HepG2 (cell line): Measurements from ENCODE around the gene MT1G. TPM values are rescaled to one million over a fixed set of nuclear protein-coding genes. Genes with fewer than 3 reads are reported as not detected.

ENCODE experiments used
- ATAC-seq: fragments of 200-7000 bp; cut with Tn5 transposase; 3 replicates; pipeline ENCODE4 v1.9.1; 2020; ENCODE audit warnings: mild to moderate bottlenecking, moderate library complexity
- BruUV-seq: library from RNA; stranded (reverse); fragments of 400-500 nt; replicated peaks from 2 replicates; lab custom pipeline; 2021; lab: Mats Ljungman, UMichigan
- CTCF ChIA-PET: fragments of 300-600 bp; formaldehyde crosslinking; extraction: SDS; loops from one replicate; lab custom pipeline; 2021; ENCODE audit warnings: low total read pairs, inconsistent platforms, low intra/inter-chr PET ratio; lab: Yijun Ruan, JAX
- POLR2A ChIA-PET: fragments of 350-600 bp; sonication (Branson Sonifier 250); formaldehyde crosslinking; loops from one replicate; lab custom pipeline; 2020; ENCODE audit warnings: antibody characterized with exemption, inconsistent platforms; lab: Yijun Ruan, JAX
- DNase-seq: peaks from one replicate; pipeline ENCODE4 v3.0.0-alpha.2; 2015; ENCODE audit warnings: low spot score
- FAIRE-seq: peaks from 3 replicates; lab custom pipeline; 2011; peaks lifted over from hg19 to GRCh38; lab: Jason Lieb, UNC
- H2AFZ ChIP-seq: one replicate; pipeline ENCODE4 v1.6.1; 2011; ENCODE audit warnings: low read length, inconsistent platforms
- H3K27ac ChIP-seq: fragments of 300-600 bp; 3 replicates; pipeline ENCODE4 v1.8.0; 2011; ENCODE audit warnings: mixed run types, mild to moderate bottlenecking, mixed read lengths, low read length, inconsistent platforms; ENCODE audit not compliant: insufficient read depth; ENCODE audit errors: extremely low read length
- H3K27me3 ChIP-seq, 2 experiments: fragments of 200-600 bp in 1 of 2; 2 replicates in 1 of 2; 3 replicates in 1 of 2; pipeline versions ENCODE4 v1.6.0 to v1.8.0; 2011; ENCODE audit warnings: low read length in 2 of 2, mild to moderate bottlenecking in 2 of 2, moderate library complexity in 2 of 2, inconsistent platforms in 1 of 2; ENCODE audit not compliant: insufficient read depth in 2 of 2, control insufficient read depth in 1 of 2
- H3K36me3 ChIP-seq, 2 experiments: fragments of 200-600 bp in 1 of 2; replicated peaks in 1 of 2; 2 replicates in 1 of 2; 3 replicates in 1 of 2; pipeline versions ENCODE4 v1.5.1 to v1.8.0; 2011; ENCODE audit warnings: low read length in 2 of 2, inconsistent platforms in 1 of 2; ENCODE audit not compliant: insufficient read depth in 2 of 2, control insufficient read depth in 1 of 2
- H3K4me1 ChIP-seq: 2 replicates; pipeline ENCODE4 v1.5.1; 2012; ENCODE audit warnings: low read length, inconsistent platforms; ENCODE audit not compliant: insufficient read depth
- H3K4me2 ChIP-seq: 2 replicates; pipeline ENCODE4 v1.6.0; 2011; ENCODE audit warnings: low read depth, low read length, inconsistent platforms
- H3K4me3 ChIP-seq, 3 experiments: fragments of 200-600 bp in 1 of 3; sonication (generic), shearing (Covaris generic) in 1 of 3; replicated peaks in 1 of 3; 2 replicates each; pipeline ENCODE4 v1.5.1; 2011 to 2016; ENCODE audit warnings: low read length in 3 of 3, inconsistent platforms in 2 of 3, low read depth in 2 of 3, mild to moderate bottlenecking in 2 of 3, control low read depth in 1 of 3, mixed read lengths in 1 of 3; ENCODE audit not compliant: insufficient read depth in 1 of 3
- H3K79me2 ChIP-seq: one replicate; pipeline ENCODE4 v1.6.1; 2011; ENCODE audit warnings: low read length, inconsistent platforms; ENCODE audit not compliant: insufficient read depth
- H3K9ac ChIP-seq: 2 replicates; pipeline ENCODE4 v1.6.0; 2011; ENCODE audit warnings: mild to moderate bottlenecking, low read depth, low read length, inconsistent platforms; ENCODE audit not compliant: insufficient read depth
- H3K9me3 ChIP-seq: 2 replicates; pipeline ENCODE4 v1.5.1; 2012; ENCODE audit warnings: mild to moderate bottlenecking, low read length
- H4K20me1 ChIP-seq: 2 replicates; pipeline ENCODE4 v1.6.0; 2011; ENCODE audit warnings: inconsistent platforms, mild to moderate bottlenecking, low read length, moderate library complexity; ENCODE audit not compliant: insufficient read depth
- AKAP8 ChIP-seq: sonication (generic); formaldehyde crosslinking; IDR thresholded peaks from 2 replicates; pipeline ENCODE4 v1.5.1; 2020; ENCODE audit warnings: mild to moderate bottlenecking, missing genetic modification reagents
- HMGA1 ChIP-seq: sonication (generic); formaldehyde crosslinking; conservative IDR thresholded peaks from 2 replicates; pipeline ENCODE4 v1.4.0; 2020; ENCODE audit warnings: missing genetic modification reagents
- MYNN ChIP-seq: sonication (generic); formaldehyde crosslinking; IDR thresholded peaks from 2 replicates; pipeline ENCODE4 v1.4.0; 2020; ENCODE audit warnings: mild to moderate bottlenecking, low read depth, missing genetic modification reagents
- PAX8 ChIP-seq: sonication (generic); formaldehyde crosslinking; IDR thresholded peaks from 2 replicates; pipeline ENCODE4 v1.8.0; 2022; ENCODE audit warnings: mild to moderate bottlenecking, missing genetic modification reagents, borderline replicate concordance
- RAD51 ChIP-seq: fragments of 450-650 bp; IDR thresholded peaks from 2 replicates; pipeline ENCODE4 v1.6.1; 2016; ENCODE audit warnings: borderline replicate concordance
- YEATS4 ChIP-seq: sonication (generic); formaldehyde crosslinking; IDR thresholded peaks from 2 replicates; pipeline ENCODE4 v1.4.0; 2020; ENCODE audit warnings: missing genetic modification reagents, borderline replicate concordance
- ZNF574 ChIP-seq: sonication (generic); formaldehyde crosslinking; IDR thresholded peaks from 2 replicates; pipeline ENCODE4 v1.4.0; 2020; ENCODE audit warnings: missing genetic modification reagents
- ZNF720 ChIP-seq: sonication (generic); formaldehyde crosslinking; IDR thresholded peaks from 2 replicates; pipeline ENCODE4 v1.4.0; 2020; ENCODE audit warnings: missing genetic modification reagents
- WGBS: methylation state at CpG from one replicate; pipeline ENCODE4 v1.1.6; 2017; ENCODE audit warnings: low lambda C conversion rate; 5-methylcytosine and 5-hydroxymethylcytosine counted together
- in situ Hi-C: cut with HindIII; loops from 2 replicates; pipeline ENCODE4 v1.10.0; 2017; ENCODE audit warnings: low pct_unique_long_range_greater_than_20kb; ENCODE audit not compliant: extremely low pct_ligation_motif_present
- intact Hi-C: fragments of 100-400 bp; cut with micrococcal nuclease; formaldehyde crosslinking; loops from one replicate; pipeline ENCODE4 v1.10.0; 2022; ENCODE audit not compliant: unreplicated experiment
- polyA plus RNA-seq, 8 experiments: library from polyadenylated mRNA; depleted of rRNA in 3 of 8; stranded (reverse) in 7 of 8; unstranded in 1 of 8; fragments of >200 nt; fragmentation: Illumina TruSeq in 4 of 8; extraction: Trizol in 4 of 8; gene quantifications; 2 replicates each; pipeline versions ENCODE4 v1.2.1 to v1.2.3, GENCODE V29; 2011 to 2016; ENCODE audit warnings: low read depth in 4 of 8, missing spikeins in 1 of 8, mixed read lengths in 1 of 8; ENCODE audit not compliant: insufficient read depth in 1 of 8
- total RNA-seq, 5 experiments: library from RNA; depleted of rRNA; stranded (reverse); fragments of >200 nt; fragmentation: Illumina TruSeq; extraction: Trizol; gene quantifications; 2 replicates each; pipeline ENCODE4 v1.2.3, GENCODE V29; 2016; ENCODE audit warnings: low read depth in 1 of 5
- TF ChIP-seq, protein P1 (sequence below): sonication (generic); formaldehyde crosslinking; IDR thresholded peaks from 2 replicates; pipeline ENCODE4 v1.5.1; 2020; ENCODE audit warnings: mild to moderate bottlenecking, missing genetic modification reagents, borderline replicate concordance
- TF ChIP-seq, protein P2 (sequence below): sonication (generic); formaldehyde crosslinking; IDR thresholded peaks from 2 replicates; pipeline ENCODE4 v1.4.0; 2020; ENCODE audit warnings: missing genetic modification reagents

MT1G gene
- total and polyA plus RNA-seq, 2 of the 13 experiments (the other 11 are each of a cell fraction or from before 2014, with no cell fraction given) = 3.6 to 377 TPM

DNA sequence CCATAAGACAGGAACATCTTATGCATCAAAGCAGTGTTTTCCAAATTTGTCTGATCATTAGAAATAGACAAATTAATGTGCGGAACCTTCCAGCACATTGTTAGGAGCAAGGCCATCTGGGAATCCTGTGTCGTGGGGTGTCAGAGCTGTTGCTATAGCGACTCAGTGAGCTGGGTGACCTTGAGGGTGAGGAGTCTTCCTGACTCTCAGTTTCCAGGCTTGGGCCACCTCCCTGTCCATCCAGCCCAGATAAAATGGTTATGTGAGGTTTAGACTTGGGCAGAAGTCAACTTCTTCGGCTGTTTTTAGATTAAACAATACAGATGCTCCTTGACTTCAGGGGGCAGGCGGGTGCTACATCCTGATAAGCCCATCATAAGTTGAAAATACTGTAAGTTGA is 35.0 kb upstream of the MT1G start:
- no peaks in the 10 kb centered on the region for H3K79me2 ChIP-seq
- H3K4me1 ChIP-seq = peaks cover 9% of the 10 kb centered on the region; the same call in 1 of the 2 replicates
- no peak for DNase-seq
- no TSS peak for BruUV-seq
- ChIA-PET POLR2A (interaction anchor here (1.5 kb wide), 1 partner anchor 94 kb away, joined by 6 read pairs; the partner anchor contains the start of gene MT2A), CTCF (interaction anchor here (0.8 to 2.6 kb wide), 6 partner anchors 29 to 189 kb away, joined by 3 to 36 read pairs (median 18); no protein-coding TSS in a partner anchor)
- intact Hi-C loops = loop anchor here (1.0 to 5.0 kb wide), 7 partner anchors 29 to 371 kb away; partner anchors contain the start of gene MT1F
- no peaks in the 10 kb centered on the region for H4K20me1 ChIP-seq
- no peak overlapping the region for H3K9ac ChIP-seq
- no peak overlapping the region for H2AFZ ChIP-seq
- H3K27ac ChIP-seq = no peak overlapping the region
- H3K27me3 ChIP-seq = peaks cover 2 to 11% of the 10 kb centered on the region in 2 experiments; a peak in 2 of 5 replicates
- H3K9me3 ChIP-seq = no peaks in the 10 kb centered on the region
- WGBS = 28% methylated on average over 5 of the region's 5 CpGs
- H3K4me3 ChIP-seq = no peak overlapping the region
- H3K4me2 ChIP-seq = no peak overlapping the region
- H3K36me3 ChIP-seq = no peaks in the 10 kb centered on the region
- in situ Hi-C loops = loop anchor here (5.0 to 10.0 kb wide), 3 partner anchors 101 to 188 kb away; no protein-coding TSS in a partner anchor
- no peak for FAIRE-seq
- ATAC-seq = no peak
- TF ChIP-seq MYNN (CRISPR knock-in tag) = no peak
- no peak for TF ChIP-seq ZNF574 (CRISPR knock-in tag)
- TF ChIP-seq, protein P1, sequence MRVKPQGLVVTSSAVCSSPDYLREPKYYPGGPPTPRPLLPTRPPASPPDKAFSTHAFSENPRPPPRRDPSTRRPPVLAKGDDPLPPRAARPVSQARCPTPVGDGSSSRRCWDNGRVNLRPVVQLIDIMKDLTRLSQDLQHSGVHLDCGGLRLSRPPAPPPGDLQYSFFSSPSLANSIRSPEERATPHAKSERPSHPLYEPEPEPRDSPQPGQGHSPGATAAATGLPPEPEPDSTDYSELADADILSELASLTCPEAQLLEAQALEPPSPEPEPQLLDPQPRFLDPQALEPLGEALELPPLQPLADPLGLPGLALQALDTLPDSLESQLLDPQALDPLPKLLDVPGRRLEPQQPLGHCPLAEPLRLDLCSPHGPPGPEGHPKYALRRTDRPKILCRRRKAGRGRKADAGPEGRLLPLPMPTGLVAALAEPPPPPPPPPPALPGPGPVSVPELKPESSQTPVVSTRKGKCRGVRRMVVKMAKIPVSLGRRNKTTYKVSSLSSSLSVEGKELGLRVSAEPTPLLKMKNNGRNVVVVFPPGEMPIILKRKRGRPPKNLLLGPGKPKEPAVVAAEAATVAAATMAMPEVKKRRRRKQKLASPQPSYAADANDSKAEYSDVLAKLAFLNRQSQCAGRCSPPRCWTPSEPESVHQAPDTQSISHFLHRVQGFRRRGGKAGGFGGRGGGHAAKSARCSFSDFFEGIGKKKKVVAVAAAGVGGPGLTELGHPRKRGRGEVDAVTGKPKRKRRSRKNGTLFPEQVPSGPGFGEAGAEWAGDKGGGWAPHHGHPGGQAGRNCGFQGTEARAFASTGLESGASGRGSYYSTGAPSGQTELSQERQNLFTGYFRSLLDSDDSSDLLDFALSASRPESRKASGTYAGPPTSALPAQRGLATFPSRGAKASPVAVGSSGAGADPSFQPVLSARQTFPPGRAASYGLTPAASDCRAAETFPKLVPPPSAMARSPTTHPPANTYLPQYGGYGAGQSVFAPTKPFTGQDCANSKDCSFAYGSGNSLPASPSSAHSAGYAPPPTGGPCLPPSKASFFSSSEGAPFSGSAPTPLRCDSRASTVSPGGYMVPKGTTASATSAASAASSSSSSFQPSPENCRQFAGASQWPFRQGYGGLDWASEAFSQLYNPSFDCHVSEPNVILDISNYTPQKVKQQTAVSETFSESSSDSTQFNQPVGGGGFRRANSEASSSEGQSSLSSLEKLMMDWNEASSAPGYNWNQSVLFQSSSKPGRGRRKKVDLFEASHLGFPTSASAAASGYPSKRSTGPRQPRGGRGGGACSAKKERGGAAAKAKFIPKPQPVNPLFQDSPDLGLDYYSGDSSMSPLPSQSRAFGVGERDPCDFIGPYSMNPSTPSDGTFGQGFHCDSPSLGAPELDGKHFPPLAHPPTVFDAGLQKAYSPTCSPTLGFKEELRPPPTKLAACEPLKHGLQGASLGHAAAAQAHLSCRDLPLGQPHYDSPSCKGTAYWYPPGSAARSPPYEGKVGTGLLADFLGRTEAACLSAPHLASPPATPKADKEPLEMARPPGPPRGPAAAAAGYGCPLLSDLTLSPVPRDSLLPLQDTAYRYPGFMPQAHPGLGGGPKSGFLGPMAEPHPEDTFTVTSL = no peak
- no peak for TF ChIP-seq HMGA1 (CRISPR knock-in tag)
- no peak for TF ChIP-seq RAD51
- TF ChIP-seq AKAP8 = no peak
- TF ChIP-seq, protein P2, sequence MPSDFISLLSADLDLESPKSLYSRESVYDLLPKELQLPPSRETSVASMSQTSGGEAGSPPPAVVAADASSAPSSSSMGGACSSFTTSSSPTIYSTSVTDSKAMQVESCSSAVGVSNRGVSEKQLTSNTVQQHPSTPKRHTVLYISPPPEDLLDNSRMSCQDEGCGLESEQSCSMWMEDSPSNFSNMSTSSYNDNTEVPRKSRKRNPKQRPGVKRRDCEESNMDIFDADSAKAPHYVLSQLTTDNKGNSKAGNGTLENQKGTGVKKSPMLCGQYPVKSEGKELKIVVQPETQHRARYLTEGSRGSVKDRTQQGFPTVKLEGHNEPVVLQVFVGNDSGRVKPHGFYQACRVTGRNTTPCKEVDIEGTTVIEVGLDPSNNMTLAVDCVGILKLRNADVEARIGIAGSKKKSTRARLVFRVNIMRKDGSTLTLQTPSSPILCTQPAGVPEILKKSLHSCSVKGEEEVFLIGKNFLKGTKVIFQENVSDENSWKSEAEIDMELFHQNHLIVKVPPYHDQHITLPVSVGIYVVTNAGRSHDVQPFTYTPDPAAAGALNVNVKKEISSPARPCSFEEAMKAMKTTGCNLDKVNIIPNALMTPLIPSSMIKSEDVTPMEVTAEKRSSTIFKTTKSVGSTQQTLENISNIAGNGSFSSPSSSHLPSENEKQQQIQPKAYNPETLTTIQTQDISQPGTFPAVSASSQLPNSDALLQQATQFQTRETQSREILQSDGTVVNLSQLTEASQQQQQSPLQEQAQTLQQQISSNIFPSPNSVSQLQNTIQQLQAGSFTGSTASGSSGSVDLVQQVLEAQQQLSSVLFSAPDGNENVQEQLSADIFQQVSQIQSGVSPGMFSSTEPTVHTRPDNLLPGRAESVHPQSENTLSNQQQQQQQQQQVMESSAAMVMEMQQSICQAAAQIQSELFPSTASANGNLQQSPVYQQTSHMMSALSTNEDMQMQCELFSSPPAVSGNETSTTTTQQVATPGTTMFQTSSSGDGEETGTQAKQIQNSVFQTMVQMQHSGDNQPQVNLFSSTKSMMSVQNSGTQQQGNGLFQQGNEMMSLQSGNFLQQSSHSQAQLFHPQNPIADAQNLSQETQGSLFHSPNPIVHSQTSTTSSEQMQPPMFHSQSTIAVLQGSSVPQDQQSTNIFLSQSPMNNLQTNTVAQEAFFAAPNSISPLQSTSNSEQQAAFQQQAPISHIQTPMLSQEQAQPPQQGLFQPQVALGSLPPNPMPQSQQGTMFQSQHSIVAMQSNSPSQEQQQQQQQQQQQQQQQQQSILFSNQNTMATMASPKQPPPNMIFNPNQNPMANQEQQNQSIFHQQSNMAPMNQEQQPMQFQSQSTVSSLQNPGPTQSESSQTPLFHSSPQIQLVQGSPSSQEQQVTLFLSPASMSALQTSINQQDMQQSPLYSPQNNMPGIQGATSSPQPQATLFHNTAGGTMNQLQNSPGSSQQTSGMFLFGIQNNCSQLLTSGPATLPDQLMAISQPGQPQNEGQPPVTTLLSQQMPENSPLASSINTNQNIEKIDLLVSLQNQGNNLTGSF (CRISPR knock-in tag) = no peak
- no peak for TF ChIP-seq ZNF720
- no peak for TF ChIP-seq YEATS4 (CRISPR knock-in tag)
- TF ChIP-seq PAX8 (CRISPR knock-in tag) = no peak
